Endothelial cell of umbilical vein (primary cell): ENCODE measurements around the gene MC3R. TPM values are rescaled to one million over a fixed set of nuclear protein-coding genes. Genes with fewer than 3 reads are reported as not detected.

ENCODE experiments used
- BruUV-seq: library from RNA; stranded (reverse); fragments of 400-500 nt; replicated peaks from 2 replicates; lab custom pipeline; 2021; lab: Mats Ljungman, UMichigan
- CTCF ChIA-PET: fragments of 300-600, 350-600 bp; sonication (Branson Sonifier 250); formaldehyde crosslinking; loops from one replicate; lab custom pipeline; 2021; ENCODE audit warnings: antibody characterized with exemption, inconsistent platforms; lab: Charles Lee
- POLR2A ChIA-PET: fragments of 300-600, 350-600 bp; sonication (Branson Sonifier 250); formaldehyde crosslinking; loops from one replicate; lab custom pipeline; 2021; ENCODE audit warnings: antibody characterized with exemption, inconsistent platforms; lab: Charles Lee
- DNase-seq: peaks from one replicate; pipeline ENCODE4 v3.0.0-alpha.2; 2011; ENCODE audit warnings: low read depth, low spot score
- FAIRE-seq: peaks from 2 replicates; lab custom pipeline; 2011; peaks lifted over from hg19 to GRCh38; lab: Jason Lieb, UNC
- H2AFZ ChIP-seq: 2 replicates; pipeline ENCODE4 v1.6.0; 2012; ENCODE audit warnings: low read depth, low read length, control low read depth, inconsistent platforms
- H3K27ac ChIP-seq: 2 replicates; pipeline ENCODE4 v1.5.1; 2011; ENCODE audit warnings: low read depth, mild to moderate bottlenecking, control low read depth, low read length, moderate library complexity; ENCODE audit not compliant: insufficient read depth
- H3K27me3 ChIP-seq, 2 experiments: 2 replicates each; pipeline versions ENCODE4 v1.6.0 to v1.6.1; 2011; ENCODE audit warnings: low read length in 2 of 2, mixed read lengths in 1 of 2; ENCODE audit not compliant: control insufficient read depth in 2 of 2, insufficient read depth in 2 of 2
- H3K36me3 ChIP-seq, 2 experiments: 2 replicates in 1 of 2; 3 replicates in 1 of 2; pipeline ENCODE4 v1.5.1; 2011; ENCODE audit warnings: low read length in 2 of 2, mild to moderate bottlenecking in 1 of 2, moderate library complexity in 1 of 2; ENCODE audit not compliant: control insufficient read depth in 2 of 2, insufficient read depth in 2 of 2; ENCODE audit errors: extremely low read depth in 1 of 2
- H3K4me1 ChIP-seq: 3 replicates; pipeline ENCODE4 v1.5.1; 2011; ENCODE audit warnings: mild to moderate bottlenecking, low read length; ENCODE audit not compliant: control insufficient read depth, insufficient read depth; ENCODE audit errors: extremely low read depth
- H3K4me2 ChIP-seq: 2 replicates; pipeline ENCODE4 v1.6.1; 2011; ENCODE audit warnings: low read length, control low read depth, mixed read lengths; ENCODE audit not compliant: insufficient read depth
- H3K4me3 ChIP-seq, 3 experiments: fragments of 200-600 bp in 1 of 3; sonication (generic), shearing (Covaris generic) in 1 of 3; replicated peaks in 1 of 3; 2 replicates each; pipeline ENCODE4 v1.5.1; 2011 to 2016; ENCODE audit warnings: control low read depth in 3 of 3, low read length in 3 of 3, mild to moderate bottlenecking in 2 of 3, inconsistent platforms in 1 of 3, low read depth in 1 of 3, moderate library complexity in 1 of 3; ENCODE audit not compliant: insufficient read depth in 1 of 3
- H3K79me2 ChIP-seq: 2 replicates; pipeline ENCODE4 v1.6.0; 2012; ENCODE audit warnings: low read length, inconsistent platforms; ENCODE audit not compliant: control insufficient read depth, insufficient read depth
- H3K9ac ChIP-seq: replicated peaks from 2 replicates; pipeline ENCODE3; 2011; ENCODE audit warnings: low read length, control low read depth; ENCODE audit not compliant: insufficient read depth; ENCODE audit errors: extremely low read depth
- H3K9me1 ChIP-seq: replicated peaks from 3 replicates; pipeline ENCODE4 v1.6.0; 2011; ENCODE audit warnings: mild to moderate bottlenecking, low read length; ENCODE audit not compliant: control insufficient read depth, insufficient read depth; ENCODE audit errors: extremely low read depth
- H3K9me3 ChIP-seq: replicated peaks from 2 replicates; pipeline ENCODE4 v1.5.1; 2012; ENCODE audit warnings: low read length, inconsistent platforms; ENCODE audit not compliant: control insufficient read depth, insufficient read depth
- H4K20me1 ChIP-seq: replicated peaks from 2 replicates; pipeline ENCODE3; 2011; ENCODE audit warnings: mild to moderate bottlenecking, low read length; ENCODE audit not compliant: control insufficient read depth, insufficient read depth; ENCODE audit errors: extremely low read depth
- EZH2 ChIP-seq: IDR thresholded peaks from 2 replicates; pipeline ENCODE4 v1.6.1; 2012; ENCODE audit warnings: borderline replicate concordance, low read depth, mild to moderate bottlenecking, moderate library complexity, low read length, inconsistent platforms; ENCODE audit not compliant: severe bottlenecking
- GATA2 ChIP-seq: IDR thresholded peaks from 2 replicates; pipeline ENCODE4 v1.7.0; 2011; ENCODE audit warnings: low read depth, mild to moderate bottlenecking, moderate library complexity, mixed read lengths, low read length; ENCODE audit not compliant: insufficient read length, insufficient read depth
- JUN ChIP-seq: IDR thresholded peaks from 2 replicates; pipeline ENCODE4 v1.6.1; 2011; ENCODE audit warnings: borderline replicate concordance, low read depth; ENCODE audit not compliant: insufficient read length, insufficient read depth
- POLR2A ChIP-seq: IDR thresholded peaks from 2 replicates; pipeline ENCODE4 v1.6.1; 2012; ENCODE audit warnings: low read depth, mild to moderate bottlenecking, control low read depth, low read length
- POLR2AphosphoS5 ChIP-seq: IDR thresholded peaks from 2 replicates; pipeline ENCODE4 v1.6.1; 2012; ENCODE audit warnings: low read depth, mild to moderate bottlenecking, control low read depth, low read length, moderate library complexity; ENCODE audit not compliant: insufficient read depth
- dilution Hi-C: fragments of 300-500 bp; cut with MboI; formaldehyde crosslinking; loops from one replicate; pipeline ENCODE4 v1.15.0; 2019; ENCODE audit warnings: low sequenced_read_pairs; ENCODE audit not compliant: extremely low pct_ligation_motif_present
- intact Hi-C: fragments of 100-400 bp; cut with micrococcal nuclease; formaldehyde crosslinking; loops from one replicate; pipeline ENCODE4 v1.10.0; 2022
- polyA plus RNA-seq, 4 experiments: library from polyadenylated mRNA; depleted of rRNA in 3 of 4; stranded (reverse) in 3 of 4; unstranded in 1 of 4; fragments of >200 nt; gene quantifications; 2 replicates each; pipeline versions ENCODE4 v1.2.1 to v1.2.3, GENCODE V29; 2011 to 2012; ENCODE audit warnings: missing spikeins in 1 of 4
- total RNA-seq: library from RNA; stranded (reverse); gene quantifications from 2 replicates; pipeline ENCODE4 v1.2.3, GENCODE V29; 2021
- TF ChIP-seq, protein P1 (sequence below): IDR thresholded peaks from 2 replicates; pipeline ENCODE4 v1.6.1; 2011; ENCODE audit not compliant: insufficient read depth, insufficient read length
- TF ChIP-seq, protein P2 (sequence below), 2 donors: IDR thresholded peaks; 1 replicate in 1 of 2; 2 replicates in 1 of 2; pipeline ENCODE4 v1.5.1; 2011; ENCODE audit warnings: low read length in 2 of 2, mild to moderate bottlenecking in 2 of 2, moderate library complexity in 2 of 2, control low read depth in 1 of 2, inconsistent platforms in 1 of 2, low read depth in 1 of 2; ENCODE audit not compliant: insufficient read depth in 1 of 2; ENCODE audit errors: extremely low read depth in 1 of 2

The MC3R gene
- total and polyA plus RNA-seq, 2 donors (not counting 3 experiments of a cell fraction or from before 2014, with no cell fraction given), result not detected

DNA sequence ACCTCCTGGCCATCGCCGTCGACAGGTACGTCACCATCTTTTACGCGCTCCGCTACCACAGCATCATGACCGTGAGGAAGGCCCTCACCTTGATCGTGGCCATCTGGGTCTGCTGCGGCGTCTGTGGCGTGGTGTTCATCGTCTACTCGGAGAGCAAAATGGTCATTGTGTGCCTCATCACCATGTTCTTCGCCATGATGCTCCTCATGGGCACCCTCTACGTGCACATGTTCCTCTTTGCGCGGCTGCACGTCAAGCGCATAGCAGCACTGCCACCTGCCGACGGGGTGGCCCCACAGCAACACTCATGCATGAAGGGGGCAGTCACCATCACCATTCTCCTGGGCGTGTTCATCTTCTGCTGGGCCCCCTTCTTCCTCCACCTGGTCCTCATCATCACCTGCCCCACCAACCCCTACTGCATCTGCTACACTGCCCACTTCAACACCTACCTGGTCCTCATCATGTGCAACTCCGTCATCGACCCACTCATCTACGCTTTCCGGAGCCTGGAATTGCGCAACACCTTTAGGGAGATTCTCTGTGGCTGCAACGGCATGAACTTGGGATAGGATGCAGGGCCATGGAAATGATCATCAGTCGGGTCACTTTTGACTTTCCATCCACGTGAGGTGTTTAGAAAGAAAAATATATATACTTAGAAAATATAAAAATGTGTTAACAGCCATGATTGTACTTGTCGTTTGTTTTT, 868 bp downstream of the MC3R start:
- CTCF ChIA-PET, result no interaction called here
- intact Hi-C loops, result loop anchor here (1.0 to 5.0 kb wide), 2 partner anchors 1568 to 1582 kb away; no protein-coding TSS in a partner anchor
- Histone ChIP-seq H3K4me2 (no peak overlapping the region), H3K9me3 (no peaks in the 10 kb centered on the region), H3K36me3 (no peaks in the 10 kb centered on the region), H4K20me1 (no peaks in the 10 kb centered on the region), H3K79me2 (no peaks in the 10 kb centered on the region), H3K9me1 (no peaks in the 10 kb centered on the region), H3K27me3 (no peaks in the 10 kb centered on the region), H3K9ac (no peak overlapping the region), H3K27ac (no peak overlapping the region), H3K4me3 (no peak overlapping the region), H3K4me1 (no peaks in the 10 kb centered on the region), H2AFZ (no peak overlapping the region)
- dilution Hi-C loops, result no loop called here
- FAIRE-seq (no peak), DNase-seq (no peak)
- no TSS peak for BruUV-seq
- TF ChIP-seq, protein P1, sequence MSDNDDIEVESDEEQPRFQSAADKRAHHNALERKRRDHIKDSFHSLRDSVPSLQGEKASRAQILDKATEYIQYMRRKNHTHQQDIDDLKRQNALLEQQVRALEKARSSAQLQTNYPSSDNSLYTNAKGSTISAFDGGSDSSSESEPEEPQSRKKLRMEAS, result no peak
- TF ChIP-seq JUN (no peak), POLR2AphosphoS5 (no peak), POLR2A (no peak), EZH2 (no peak), GATA2 (no peak)
- TF ChIP-seq, protein P2, sequence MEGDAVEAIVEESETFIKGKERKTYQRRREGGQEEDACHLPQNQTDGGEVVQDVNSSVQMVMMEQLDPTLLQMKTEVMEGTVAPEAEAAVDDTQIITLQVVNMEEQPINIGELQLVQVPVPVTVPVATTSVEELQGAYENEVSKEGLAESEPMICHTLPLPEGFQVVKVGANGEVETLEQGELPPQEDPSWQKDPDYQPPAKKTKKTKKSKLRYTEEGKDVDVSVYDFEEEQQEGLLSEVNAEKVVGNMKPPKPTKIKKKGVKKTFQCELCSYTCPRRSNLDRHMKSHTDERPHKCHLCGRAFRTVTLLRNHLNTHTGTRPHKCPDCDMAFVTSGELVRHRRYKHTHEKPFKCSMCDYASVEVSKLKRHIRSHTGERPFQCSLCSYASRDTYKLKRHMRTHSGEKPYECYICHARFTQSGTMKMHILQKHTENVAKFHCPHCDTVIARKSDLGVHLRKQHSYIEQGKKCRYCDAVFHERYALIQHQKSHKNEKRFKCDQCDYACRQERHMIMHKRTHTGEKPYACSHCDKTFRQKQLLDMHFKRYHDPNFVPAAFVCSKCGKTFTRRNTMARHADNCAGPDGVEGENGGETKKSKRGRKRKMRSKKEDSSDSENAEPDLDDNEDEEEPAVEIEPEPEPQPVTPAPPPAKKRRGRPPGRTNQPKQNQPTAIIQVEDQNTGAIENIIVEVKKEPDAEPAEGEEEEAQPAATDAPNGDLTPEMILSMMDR (IDR thresholded peaks at IDR 0.05; ENCODE audit: extremely low read depth in 1 of 2, insufficient read depth in 1 of 2, low read depth in 1 of 2, low read length in 2 of 2), result peak; percentile 30 to 36
- POLR2A ChIA-PET, result no interaction called here
